Stimulated activated CD4-positive, alpha-beta T cell treated with anti-CD3 and anti-CD28 coated beads, Interleukin-2, amount 100 ng/mL, for 24 hours (primary cell): ENCODE data around the gene ZBTB20.

Source experiments
- DNase-seq, 2 donors: peaks; one replicate each; pipeline ENCODE4 v3.0.0-alpha.2; 2020

ZBTB20 gene

GRCh38 chr3:114563720-114564119 is 583.4 kb downstream of the ZBTB20 start:
- no peak for DNase-seq

GRCh38 chr3:114562557-114562956 is 584.5 kb downstream of the ZBTB20 start:
- no peak for DNase-seq

GRCh38 chr3:114558271-114558670 is 588.8 kb downstream of the ZBTB20 start:
- no peak for DNase-seq

- DNase-seq: no peak
Observed at GRCh38 chr3:114557791-114558190, 589.3 kb downstream of the ZBTB20 start.

- no peak for DNase-seq
Observed at GRCh38 chr3:114556657-114557213, 590.4 kb downstream of the ZBTB20 start.

- no peak for DNase-seq
Observed at GRCh38 chr3:114554731-114555130, 592.4 kb downstream of the ZBTB20 start.

DNA sequence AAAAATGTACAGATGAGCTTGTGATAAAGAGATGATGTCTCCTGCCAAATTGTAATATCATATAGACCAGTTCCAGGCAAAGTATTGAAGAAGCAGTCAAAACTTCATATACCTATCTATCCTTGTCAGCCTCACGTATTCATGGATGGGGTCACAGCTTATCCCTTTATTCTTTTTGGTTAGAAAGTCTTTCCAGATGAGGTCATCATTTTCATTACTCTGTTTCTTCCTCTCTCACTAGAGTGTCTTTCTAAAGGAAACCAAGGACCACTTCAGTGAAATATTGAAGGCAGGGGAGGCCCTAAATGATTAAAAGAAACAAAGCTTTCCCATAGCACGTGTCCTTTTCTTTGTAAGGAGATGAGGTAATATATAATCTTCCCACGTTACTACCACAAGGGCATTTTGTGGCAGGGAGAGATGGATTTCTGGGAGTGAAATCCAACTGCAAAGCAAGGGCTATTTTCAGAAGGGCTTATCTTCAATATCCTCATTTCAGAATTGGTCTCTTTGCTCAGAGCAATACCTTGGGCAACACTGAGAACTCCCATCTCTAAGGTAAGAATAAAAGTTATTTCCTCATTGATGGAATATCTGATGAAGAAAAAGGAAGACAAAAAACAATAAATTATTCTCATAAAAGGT is 593.0 kb downstream of the ZBTB20 start:
- DNase-seq: no peak

DNA sequence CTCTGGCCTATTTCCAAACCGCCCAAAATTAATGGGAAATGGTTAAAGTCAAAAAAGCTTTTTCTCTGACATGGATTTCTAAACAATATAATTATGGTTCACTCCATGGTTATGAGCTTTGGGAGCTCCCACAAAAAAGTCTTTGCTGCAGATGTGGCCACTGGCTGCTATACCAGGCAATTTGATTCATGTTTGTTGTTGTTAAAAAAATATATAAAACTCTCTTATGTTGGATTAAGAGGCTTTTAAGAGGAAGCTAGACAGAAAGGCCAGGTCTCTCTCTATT is 594.6 kb downstream of the ZBTB20 start:
- no peak for DNase-seq

- no peak for DNase-seq
Observed at GRCh38 chr3:114551770-114552526, 595.1 kb downstream of the ZBTB20 start.

- DNase-seq: no peak
Observed at GRCh38 chr3:114550165-114550564, 596.9 kb downstream of the ZBTB20 start.

DNA sequence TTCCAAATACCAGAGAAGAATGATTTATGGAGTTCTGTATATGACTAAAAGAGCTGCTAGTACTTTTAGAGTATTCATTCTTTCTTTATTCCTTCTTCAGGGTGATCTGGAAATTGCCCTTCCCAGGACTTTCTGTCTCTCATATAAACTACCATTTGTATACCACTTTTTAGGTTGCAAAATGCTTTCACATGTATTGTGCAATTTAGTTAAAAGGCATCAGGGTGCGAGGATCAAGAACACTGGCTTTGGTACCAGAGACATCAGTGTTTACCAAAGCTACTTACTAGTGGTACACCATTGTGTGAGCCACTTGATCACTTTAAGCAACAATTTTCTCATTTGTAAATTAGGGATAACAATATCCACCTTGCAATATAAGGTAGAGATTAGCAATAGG is 601.9 kb downstream of the ZBTB20 start:
- DNase-seq: no peak

GRCh38 chr3:114542359-114542758 is 604.7 kb downstream of the ZBTB20 start:
- DNase-seq: no peak

DNA sequence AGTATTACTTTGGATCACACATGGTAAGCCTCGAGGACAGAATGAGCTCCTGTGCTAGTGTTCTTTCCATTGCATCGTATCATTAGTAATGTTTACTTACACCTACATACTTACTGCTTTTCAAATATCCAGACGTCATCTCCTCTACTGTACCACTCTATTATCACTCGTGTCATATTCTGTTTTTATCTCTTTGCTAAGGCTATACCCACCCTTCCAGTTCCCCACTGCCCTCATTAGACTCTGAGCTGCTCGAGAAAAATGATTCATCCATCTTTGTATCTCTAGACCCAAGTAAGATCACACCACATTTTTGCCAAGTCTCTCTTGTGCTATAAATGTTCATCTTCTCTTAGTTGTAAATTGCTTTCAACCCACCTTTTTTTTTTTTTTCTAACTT is 607.6 kb downstream of the ZBTB20 start:
- no peak for DNase-seq

- no peak for DNase-seq
Observed at GRCh38 chr3:114538211-114538610, 608.9 kb downstream of the ZBTB20 start.

DNA sequence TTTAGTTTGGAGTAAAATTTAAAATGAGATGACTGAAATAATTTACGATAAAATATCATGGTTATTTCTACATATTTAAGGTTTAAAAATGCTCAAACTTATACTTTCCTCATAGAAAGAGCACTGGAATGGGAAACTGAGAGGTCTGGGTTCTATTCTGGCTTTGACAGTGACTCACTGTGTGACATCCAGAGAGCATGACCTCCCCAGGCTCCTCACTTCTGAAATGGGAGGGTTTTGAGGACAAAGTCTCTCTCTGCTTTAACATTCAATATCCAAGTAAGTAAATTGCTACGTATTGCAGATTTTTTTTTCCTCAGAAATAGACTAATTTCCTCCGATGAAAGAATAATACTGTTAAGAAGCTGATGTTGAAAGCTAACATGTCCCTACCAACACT is 618.6 kb downstream of the ZBTB20 start:
- DNase-seq: no peak

- DNase-seq: no peak
Observed at GRCh38 chr3:114527036-114527644, 619.9 kb downstream of the ZBTB20 start.

DNA sequence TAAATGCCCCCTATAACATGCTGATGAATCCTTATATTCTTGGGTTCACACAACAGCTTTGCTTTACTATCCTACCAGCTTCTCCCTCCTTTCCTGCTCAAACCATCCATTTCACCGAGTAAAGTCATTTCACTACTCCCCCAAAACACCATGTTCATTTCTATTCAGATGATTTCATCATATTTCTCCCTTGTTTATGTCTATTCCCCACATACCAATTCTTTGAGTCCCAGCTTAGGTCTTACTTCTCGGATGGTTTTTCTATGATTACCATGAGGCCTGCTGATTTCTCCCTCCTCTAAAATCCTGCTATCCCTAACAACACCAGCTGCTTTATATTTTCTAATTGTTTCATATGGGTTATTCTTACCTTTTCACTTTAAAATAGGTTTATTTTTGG is 621.8 kb downstream of the ZBTB20 start:
- DNase-seq: no peak

DNA sequence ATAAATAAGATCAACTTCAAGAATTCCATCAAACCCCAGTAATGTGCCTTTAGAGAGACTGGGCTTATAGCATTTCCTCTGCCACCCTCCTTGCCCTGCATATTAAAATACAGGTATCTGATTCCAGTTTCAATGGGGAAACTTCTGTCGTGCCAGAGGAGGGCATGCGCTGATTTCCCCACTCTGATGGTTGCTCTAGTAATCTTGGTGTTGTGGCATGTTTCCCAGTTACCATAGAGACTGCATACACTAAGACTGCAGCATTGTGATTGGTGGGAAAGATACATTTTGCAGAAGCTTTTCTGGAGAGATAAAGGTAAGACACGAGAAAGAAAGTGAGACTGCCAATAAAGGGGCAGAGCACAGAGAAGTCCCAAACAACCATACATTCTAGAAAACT is 627.7 kb downstream of the ZBTB20 start:
- DNase-seq: no peak

DNA sequence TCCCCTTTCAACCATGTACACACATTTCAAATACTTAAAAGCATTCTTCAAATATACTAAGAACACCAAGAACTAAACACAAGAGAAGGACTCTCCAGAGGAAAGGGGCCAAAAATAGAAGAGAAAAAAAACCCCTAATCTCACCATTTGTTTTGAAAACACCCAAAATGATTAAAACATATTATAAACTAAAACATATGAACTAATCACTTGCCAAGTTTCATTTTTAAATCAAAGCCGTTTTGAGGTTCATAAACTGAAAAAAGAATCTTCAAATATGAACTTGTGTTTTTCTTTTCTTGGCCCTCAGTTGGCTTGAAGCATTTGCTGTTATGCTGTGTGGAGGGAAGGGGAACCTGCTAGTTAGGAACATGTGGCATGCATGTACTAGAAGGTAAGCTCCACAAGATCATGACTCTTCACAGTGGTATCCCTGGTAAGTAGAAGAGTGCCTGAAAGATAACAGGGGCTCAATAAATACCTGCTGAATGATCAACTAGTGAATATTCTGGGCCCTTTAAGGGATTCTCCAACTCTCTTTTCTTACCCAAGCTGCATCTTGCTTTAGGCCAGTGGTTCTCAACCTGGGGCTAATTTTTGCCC is 628.8 kb downstream of the ZBTB20 start:
- DNase-seq: no peak

DNA sequence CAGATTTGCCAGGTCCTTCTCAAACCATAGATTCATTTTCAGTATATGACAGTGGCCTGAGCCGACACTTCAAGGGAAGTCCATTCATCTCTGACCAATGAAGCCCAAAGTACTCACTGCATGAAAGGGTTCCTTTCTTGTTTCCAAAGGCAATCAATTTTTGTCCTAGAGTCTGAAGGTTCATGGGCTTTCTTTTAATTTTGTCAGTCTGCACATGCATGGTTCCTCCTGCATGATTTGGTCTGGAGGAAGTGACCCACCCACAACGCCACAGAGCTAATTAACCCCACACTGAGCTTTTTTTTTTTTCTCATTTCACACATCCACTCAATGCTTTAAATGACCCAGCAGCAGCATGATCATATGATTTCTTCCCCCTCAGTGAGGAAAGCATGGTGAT is 636.9 kb downstream of the ZBTB20 start:
- no peak for DNase-seq

GRCh38 chr3:114509756-114510155 is 637.3 kb downstream of the ZBTB20 start:
- DNase-seq: no peak

DNA sequence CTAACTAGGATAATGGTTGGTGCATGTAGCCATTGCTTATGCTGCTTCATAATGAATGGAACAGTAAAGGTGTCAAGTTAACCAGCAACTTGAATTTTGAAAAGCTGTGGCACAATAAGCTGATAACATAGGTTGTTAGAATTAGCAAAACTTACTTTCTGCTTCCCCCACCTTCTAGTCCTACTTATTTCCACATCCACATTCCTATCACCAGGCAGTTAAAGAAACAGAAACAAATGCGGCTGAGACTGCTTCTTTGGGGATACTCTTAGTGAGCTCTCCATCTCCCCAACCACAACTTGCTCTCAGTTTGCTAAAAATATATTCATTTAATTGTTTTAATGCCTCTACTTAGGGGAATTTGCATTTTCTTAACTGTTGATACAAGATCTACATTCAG is 638.1 kb downstream of the ZBTB20 start:
- DNase-seq: no peak

DNA sequence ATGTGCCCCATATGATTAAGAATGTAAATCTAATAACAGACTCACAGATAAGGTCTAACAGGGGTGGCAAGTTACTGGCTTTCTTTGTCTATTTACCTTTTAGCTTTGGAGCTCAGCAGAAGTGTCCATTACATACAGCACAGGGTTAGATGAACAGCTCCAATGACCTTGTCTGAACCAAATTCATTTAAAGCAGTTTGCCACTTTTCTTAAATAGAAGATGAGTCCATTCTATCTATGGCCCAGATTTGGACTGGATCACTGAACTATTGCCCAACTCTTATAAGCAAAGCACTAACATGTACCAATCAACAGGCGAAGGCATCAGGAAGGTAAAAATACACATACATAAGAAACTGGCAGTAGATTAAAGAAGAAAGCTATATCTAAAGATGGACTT is 638.9 kb downstream of the ZBTB20 start:
- no peak for DNase-seq
